Measurements from ENCODE around the gene OPTC. TPM values are rescaled to one million over a fixed set of nuclear protein-coding genes. Genes with fewer than 3 reads are reported as not detected.

OPTC gene
- total and polyA plus RNA-seq, 9 of the 15 experiments (the other 6 are each of a cell fraction or from before 2014, with no cell fraction given), result not detected

DNA sequence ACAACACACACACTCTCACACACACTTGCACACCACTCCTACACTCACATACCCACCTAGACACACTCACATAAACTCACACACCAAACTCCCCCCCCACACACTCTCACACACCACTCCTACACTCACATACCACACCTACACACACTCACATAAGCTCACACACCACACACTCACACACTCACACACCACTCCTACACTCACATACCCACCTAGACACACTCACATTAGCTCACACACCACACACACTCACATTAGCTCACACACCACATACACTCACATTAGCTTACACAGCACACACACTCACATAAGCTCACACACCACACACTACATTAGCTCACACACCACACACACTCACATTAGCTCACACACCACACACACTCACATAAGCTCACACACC lies 33.1 kb downstream of the OPTC start (continued):
- TF ChIP-seq, protein P1, sequence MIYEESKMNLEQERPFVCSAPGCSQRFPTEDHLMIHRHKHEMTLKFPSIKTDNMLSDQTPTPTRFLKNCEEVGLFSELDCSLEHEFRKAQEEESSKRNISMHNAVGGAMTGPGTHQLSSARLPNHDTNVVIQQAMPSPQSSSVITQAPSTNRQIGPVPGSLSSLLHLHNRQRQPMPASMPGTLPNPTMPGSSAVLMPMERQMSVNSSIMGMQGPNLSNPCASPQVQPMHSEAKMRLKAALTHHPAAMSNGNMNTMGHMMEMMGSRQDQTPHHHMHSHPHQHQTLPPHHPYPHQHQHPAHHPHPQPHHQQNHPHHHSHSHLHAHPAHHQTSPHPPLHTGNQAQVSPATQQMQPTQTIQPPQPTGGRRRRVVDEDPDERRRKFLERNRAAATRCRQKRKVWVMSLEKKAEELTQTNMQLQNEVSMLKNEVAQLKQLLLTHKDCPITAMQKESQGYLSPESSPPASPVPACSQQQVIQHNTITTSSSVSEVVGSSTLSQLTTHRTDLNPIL (CRISPR knock-in tag; IDR thresholded peaks at IDR 0.05), result no peak

DNA sequence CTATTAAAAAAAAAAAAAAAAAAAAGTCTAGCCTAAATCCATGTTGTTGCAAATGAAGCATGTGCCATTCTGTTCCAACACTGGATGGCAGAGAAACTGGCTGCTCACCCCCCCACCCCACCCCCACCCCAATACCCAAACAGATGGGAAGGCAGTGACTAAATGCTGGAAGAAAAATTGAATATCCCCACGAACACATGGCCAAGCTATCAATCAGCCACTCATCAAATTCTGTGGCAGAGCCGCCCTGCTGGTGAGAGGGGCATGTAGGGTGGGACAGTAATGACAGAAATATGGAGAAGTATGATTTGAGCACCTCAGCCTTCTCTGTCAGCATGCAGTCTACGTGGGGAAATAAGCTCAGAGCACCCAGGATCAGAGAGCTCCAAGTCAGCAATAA lies 34.1 kb downstream of the OPTC start:
- DNase-seq (ENCODE audit: extremely low read depth in 1 of 4, low spot score in 3 of 4) (no peak), FAIRE-seq (no peak), ATAC-seq (no peak)
- TF ChIP-seq ETV5 (CRISPR knock-in tag; IDR thresholded peaks at IDR 0.05; ENCODE audit: low read depth), result no peak
- no peak for TF ChIP-seq BRF1 (IDR thresholded peaks at IDR 0.05; ENCODE audit: borderline replicate concordance, extremely low read depth, insufficient read length)
- TF ChIP-seq NR1H2 (CRISPR knock-in tag; IDR thresholded peaks at IDR 0.05), result no peak
- no peak for TF ChIP-seq BDP1 (IDR thresholded peaks at IDR 0.05; ENCODE audit: insufficient read depth, insufficient read length)
- TF ChIP-seq ZNF146 (CRISPR knock-in tag; IDR thresholded peaks at IDR 0.05; ENCODE audit: unreplicated experiment), result no peak
- no peak for TF ChIP-seq CREB1 (IDR thresholded peaks at IDR 0.05)
- TF ChIP-seq CREB1 (CRISPR knock-in tag; IDR thresholded peaks at IDR 0.05), result no peak
- no peak for TF ChIP-seq RBFOX2 (IDR thresholded peaks at IDR 0.05; ENCODE audit: low read depth, low read length)
- TF ChIP-seq HNRNPUL1 (IDR thresholded peaks at IDR 0.05; ENCODE audit: low read length), result no peak
- TF ChIP-seq ZFP36 (IDR thresholded peaks at IDR 0.05; ENCODE audit: low read depth, low read length, partially characterized antibody), result no peak
- TF ChIP-seq SMAD4 (CRISPR knock-in tag; conservative IDR thresholded peaks at IDR 0.05), result no peak
- TF ChIP-seq ZEB2 (IDR thresholded peaks at IDR 0.05), result no peak
- TF ChIP-seq NFRKB (IDR thresholded peaks at IDR 0.05; ENCODE audit: low read depth), result no peak
- TF ChIP-seq L3MBTL2 (IDR thresholded peaks at IDR 0.05), result no peak
- BruUV-seq (replicated peaks), result no TSS peak
- Histone ChIP-seq H3K27ac (ENCODE audit: extremely low read depth, low read depth, low read length) (no peak overlapping the region), H3K9me1 (ENCODE audit: control insufficient read depth, insufficient read depth, low read length) (no peaks in the 10 kb centered on the region), H3K4me1 (replicated peaks in 1 of 2; ENCODE audit: control insufficient read depth in 2 of 2, insufficient read depth in 2 of 2, low read length in 2 of 2) (no peaks in the 10 kb centered on the region), H3K27me3 (ENCODE audit: control insufficient read depth in 2 of 2, insufficient read depth in 2 of 2, low read length in 2 of 2) (peaks cover 34 to 67% of the 10 kb centered on the region in 2 experiments), H2AFZ (ENCODE audit: low read depth, low read length) (no peak overlapping the region), H3K4me2 (ENCODE audit: insufficient read depth, low read length) (no peak overlapping the region), H3K9ac (ENCODE audit: insufficient read depth in 1 of 2, low read depth in 2 of 2, low read length in 2 of 2) (no peak overlapping the region), H3K79me2 (ENCODE audit: control insufficient read depth, insufficient read depth, low read length) (no peaks in the 10 kb centered on the region), H3K4me3 (no peak overlapping the region), H3K36me3 (ENCODE audit: control insufficient read depth, insufficient read depth, low read length) (no peaks in the 10 kb centered on the region), H4K20me1 (replicated peaks; ENCODE audit: control insufficient read depth, insufficient read depth, low read length) (peaks cover 5% of the 10 kb centered on the region; the same call in 1 of the 2 replicates), H3K9me3 (replicated peaks; ENCODE audit: control insufficient read depth, insufficient read depth, low read depth, low read length) (no peaks in the 10 kb centered on the region)
- ChIA-PET CTCF (ENCODE audit: low intra/inter-chr PET ratio) (no interaction called here), POLR2A (interaction anchor here (0.6 kb wide), 1 partner anchor 209 kb away, joined by 3 read pairs; no protein-coding TSS in a partner anchor)
- in situ Hi-C loops (cut with MboI), result loop anchor here (5.0 kb wide), 1 partner anchor 79 kb away; no protein-coding TSS in a partner anchor
- WGBS (ENCODE audit: insufficient coverage, low coverage, missing lambda C conversion rate), result 0% methylated on average over 3 of the region's 3 CpGs
- intact Hi-C loops (cut with micrococcal nuclease), result no loop called here

All from K562 (cell line).